HG03575 (cell line): Measurements from ENCODE around the gene HSPA12B.
"Not testable (repeated sequence)": the region's sequence is repeated elsewhere in the genome, so short reads cannot be mapped to it uniquely, and the experiment has no call there.

Experiments used
- ATAC-seq: cut with Tn5 transposase; IDR thresholded peaks from one replicate; pipeline ENCODE4 v1.9.1; 2021; ENCODE audit not compliant: unreplicated experiment, insufficient number of reproducible peaks, low FRiP score; ENCODE audit errors: extremely low read depth

HSPA12B gene

DNA sequence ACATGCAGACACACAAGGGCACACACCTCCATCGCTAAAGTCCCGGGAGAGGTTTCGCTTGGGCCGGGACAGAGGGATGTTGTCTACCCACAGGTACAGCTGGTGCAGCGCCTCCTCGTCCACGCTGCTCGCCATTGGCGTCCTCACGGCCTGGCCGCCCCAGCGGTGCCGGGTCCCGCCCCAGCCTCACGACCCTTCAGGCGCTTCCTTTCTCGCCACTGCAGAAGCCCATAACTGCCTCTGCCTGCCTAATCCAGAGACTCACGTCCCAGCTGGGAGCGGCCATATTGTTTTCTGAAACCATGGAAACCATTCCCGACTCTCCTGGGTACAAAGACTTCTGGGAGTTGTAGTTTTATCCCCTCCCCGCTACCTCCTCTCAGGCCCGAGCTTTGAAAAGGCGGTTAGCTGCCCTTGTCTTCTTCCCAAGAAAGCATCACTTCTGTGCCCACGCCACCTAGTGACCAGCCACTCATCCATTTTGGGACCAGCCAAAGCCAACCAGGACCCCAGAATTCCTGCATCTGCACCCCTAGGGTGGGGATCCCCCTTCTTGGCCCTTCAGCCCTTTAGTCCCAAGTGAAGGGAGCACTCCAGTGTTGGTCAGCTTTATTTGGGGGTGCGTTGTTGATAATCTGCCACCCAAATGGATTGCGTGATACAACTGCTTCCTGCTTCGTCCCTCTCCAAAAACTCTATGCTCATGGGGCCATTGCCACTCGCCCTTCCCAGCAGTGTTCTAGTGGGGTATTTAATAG is 48.8 kb downstream of the HSPA12B start, which contains the start of gene SPEF1:
Gene SPEF1, minus strand, starts transcription at position 296 of the 758 bp plus-strand sequence. Its CDS starts 161 bp downstream, at position 135.
- no peak for ATAC-seq

DNA sequence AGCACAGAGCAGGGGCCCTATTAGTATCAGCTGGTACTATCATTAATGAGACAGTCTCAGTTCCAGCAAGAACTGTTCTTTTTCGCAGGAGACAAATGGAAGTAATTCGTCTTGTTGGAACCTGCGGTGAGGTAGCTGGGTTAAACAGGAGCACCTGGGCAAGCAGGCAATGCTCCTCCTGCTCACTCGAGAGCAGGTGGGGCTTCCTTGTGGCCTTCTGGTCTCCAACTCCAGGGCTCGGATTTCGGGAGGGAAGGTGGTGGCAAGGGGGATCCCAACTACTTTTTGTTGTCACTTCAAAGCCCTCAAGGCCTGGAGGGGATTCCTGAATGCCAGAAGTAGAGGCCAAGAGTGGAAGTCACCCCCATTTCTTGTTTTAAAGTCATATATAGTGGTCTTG is 50.1 kb downstream of the HSPA12B start:
- no peak for ATAC-seq

DNA sequence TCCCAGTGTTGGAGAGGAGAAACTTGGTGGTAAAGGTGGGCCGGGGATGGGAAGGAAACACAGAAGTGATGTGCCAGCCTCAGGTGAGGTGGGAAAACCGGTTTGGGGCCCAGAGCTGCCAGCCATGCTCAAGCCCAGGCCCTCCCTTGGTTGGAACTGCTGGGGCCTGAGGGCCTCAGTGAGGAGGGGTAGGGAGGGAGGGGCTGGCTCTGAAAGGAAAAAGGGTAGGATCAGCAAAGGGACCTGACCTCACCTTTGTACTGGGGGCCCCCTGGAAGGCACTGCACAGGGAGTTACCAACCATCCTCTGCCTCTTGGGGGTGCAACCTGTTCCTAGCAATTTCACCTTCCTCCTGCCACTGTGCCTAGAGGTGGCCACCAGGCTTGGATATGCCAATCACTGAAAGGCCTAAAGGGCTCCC is 50.6 kb downstream of the HSPA12B start:
- no peak for ATAC-seq

DNA sequence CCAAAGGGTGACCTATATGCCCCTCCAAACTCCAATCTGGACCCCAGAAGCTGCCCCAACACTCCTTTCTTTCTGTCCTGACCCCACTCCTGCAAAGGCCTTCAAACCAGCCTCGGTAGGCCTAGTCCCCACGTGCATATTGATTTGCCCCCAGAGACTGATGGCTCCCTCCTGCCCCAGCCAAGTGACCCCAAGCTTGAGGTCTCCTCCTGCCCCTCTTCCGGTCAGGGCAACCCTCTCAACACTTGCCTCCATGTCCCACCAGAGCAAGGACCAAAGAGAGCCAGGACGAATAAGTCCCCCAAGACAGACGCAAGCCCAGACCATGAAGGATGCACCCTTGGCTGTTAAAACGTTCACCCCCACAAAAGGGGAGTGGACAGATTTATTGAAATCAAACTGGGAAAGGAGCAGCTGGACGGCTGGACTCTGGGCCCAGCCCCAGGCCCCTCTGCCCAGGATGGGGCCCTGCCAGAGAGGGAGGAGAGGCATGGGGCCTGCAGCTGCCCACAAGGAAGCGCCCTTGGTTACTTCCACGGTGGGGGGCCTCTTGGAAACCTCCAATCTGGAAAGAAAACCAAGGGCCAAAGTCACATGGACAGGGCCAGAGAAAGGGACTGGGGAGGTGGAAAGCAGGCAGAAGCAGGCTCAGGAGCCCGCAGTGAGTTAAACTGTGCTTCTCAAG is 51.2 kb downstream of the HSPA12B start:
- ATAC-seq: no peak

DNA sequence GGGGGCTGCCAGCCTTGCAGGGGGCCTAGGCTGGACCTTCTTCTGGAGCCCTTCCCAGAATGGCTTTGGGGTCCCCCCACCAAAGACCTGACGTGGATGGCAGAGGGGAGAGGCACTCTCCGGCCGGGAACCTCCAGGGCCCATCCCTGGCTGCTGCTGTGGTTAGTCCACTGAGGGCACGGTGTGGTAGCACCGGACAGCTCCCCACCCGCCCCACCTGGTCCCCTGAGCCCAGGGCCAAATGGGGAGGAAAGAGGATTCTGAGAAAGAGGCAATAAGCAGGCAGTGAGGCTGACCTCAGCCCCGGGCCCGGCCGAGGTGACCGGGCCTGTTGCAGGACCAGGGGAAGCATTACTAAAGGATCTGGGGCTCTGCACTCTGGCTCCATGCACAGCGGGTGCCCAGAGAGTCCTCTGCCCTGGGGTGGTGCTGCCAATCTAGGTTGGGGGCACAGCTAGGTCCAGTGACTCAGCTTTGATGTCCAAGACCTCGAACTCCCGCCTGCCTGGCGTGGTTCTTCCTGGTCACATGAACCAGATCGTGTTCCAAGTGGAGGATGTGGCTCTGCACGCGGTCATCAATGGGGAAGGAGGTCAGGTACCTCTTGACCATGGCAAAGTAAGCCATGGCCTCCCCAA is 51.9 kb downstream of the HSPA12B start:
- no peak for ATAC-seq

DNA sequence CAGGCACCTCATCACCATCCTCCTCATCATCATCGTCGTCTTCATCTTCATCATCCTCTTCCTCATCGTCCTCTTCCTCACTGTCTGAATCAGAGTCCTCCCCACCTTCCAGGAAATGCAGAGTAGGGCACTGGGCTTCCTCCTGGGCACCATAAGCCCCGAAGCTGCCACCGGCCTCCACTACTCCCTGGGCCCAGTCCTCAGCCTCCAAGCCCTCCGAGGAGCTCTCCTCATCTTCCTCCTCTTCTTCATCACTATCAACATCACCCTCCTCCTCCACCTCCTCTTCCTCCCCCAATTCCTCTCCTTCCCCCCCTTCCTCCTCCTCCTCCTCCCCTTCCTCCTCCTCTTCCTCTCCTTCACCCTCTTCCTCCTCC is 52.4 kb downstream of the HSPA12B start:
- ATAC-seq: no peak

DNA sequence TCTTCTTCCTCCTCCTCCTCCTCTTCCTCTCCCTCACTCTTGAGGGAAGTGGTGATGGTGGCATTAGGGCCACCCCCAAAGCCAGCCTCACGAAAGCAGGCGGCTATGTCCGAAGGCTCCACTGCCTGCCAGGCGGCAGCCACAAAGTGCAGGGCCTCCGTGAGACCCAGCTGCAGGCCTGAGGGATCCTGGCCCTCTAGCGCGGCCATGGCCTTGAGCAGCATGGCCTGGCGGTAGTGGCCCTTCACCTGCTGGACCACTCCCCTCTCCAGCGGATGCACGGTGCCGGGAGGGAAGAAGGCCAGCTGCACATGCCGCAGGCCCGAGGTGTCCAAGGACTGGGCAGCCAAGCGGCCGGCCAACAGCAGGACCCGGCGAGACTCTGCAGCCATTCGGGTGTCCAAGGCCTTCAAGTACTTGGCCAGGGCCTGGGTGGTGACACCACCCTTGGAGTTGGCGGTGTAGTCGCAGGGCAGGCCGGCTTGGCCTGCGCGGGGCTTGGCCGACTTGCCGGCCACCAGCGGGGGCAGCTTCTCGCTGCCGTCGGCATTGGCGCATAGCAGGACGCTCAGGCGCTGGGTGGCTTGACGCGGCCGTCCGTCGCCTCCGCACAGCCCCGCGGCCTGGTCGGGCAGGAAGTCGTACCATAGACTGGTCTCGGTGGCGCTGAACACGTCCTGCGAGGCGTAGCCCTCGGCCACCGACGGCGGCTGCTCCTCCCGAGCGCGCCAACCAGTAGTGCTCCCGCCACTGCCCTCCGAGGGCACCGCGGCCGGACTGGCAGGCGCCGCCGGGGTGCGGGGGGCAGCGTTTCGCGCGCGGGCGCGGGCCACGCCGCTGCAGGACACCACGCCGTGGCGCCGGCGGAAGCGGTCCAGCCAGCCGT is 53.0 kb downstream of the HSPA12B start:
- no peak for ATAC-seq

DNA sequence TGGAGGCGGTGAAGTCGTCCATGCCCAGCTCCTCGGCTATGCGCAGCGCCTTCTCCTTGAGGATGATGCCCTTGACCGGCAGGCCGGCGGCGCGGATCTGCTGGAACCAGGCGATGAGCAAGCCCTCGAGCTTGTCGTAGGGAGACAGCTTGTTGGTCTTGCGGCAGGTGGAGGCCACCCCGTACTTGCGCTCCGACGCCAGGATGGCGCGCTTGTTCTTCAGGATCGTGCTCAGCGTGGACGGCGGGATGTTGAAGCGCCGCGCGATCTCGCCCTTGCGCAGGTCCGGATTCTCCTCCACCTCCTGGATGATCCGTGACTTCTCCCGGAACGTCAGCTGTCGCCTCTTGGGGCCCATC is 53.6 kb downstream of the HSPA12B start:
- no peak for ATAC-seq

DNA sequence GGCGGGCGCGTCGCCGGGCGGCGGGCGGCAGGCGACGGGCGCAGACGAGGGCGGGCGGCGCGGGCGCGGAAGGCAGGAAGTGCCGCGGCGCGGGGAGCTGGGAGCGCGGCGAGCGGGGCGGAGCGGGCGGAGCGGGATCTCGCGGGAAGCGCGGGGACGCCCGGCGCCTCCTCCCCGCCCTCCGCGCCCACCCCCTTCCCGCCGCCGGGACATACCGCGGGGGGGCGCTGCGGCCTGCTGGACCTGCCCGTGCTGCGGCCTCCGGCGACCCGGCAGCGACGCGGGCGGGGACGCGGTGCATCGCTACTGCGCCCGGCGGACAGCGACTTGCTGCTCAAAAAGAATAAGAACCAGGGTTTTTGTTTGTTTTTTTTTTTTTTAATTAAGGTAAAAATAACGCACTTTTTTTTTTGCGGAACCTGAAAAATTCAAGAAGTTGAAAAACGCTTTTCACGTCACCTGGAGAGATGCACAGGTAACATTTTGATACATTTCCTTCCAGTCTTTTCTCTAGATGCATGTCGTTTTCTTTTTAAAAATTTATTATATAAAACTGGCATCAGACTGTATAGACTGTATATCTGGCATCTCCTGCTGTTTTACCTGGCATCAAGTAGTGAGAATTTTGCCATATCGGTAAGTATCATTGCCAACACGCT is 54.3 kb downstream of the HSPA12B start, which contains the start of gene CENPB:
Gene CENPB, minus strand, starts transcription at position 76 of the 659 bp plus-strand sequence. CDS start 257 bp downstream, outside the sequence.
- no peak for ATAC-seq

DNA sequence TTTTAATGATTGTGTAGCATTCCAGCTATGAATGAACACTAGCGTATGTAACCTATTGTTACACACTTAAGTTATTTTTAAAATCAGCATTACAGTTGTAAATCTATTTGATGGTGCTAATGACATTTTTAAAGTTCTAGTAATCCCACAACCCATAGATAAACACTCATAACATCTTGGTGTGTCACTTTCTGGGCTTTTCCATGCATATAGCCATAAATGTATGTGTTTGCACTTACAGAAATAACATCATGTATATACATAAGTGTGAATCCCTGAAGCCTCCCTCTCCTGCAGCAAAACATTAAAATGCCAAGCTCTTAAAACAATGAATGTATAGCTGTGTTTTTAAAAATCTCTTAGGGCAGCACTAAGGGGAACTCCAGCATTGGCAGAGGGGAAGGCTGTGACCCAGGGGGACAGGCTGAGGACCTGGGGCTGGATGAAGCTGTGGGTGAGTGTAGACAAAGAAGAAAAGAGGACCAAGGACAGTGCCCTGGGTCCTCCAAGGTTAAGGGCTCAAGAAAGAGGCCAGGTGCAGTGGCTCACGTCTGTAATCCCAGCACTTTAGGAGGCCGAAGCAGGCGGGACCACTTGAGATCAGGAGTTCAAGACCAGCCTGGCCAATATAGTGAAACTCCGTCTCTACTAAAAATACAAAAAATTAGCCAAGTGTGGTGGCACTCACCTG is 55.0 kb downstream of the HSPA12B start:
- ATAC-seq: no peak

DNA sequence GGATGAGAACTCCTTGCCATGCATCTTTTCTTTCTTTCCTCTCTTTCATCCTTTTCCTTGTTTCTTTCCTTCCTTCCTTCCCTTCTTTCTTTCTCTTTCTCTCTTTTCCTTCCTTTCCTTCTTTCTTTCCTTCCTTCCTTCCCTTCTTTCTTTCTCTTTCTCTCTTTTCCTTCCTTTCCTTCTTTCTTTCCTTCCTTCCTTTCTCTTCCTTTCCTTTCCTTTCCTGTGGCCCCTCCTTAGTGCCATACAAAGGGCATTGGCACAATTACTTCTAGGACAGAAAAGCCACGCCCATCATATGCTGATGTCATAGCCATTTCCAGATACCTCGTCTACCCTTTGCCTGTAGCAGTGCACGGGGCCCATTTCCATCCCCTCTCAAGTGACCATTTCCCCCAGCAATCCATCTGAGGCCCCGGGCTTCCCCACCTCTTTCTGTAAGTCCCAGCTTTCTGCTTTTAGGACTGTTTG is 56.2 kb downstream of the HSPA12B start:
- ATAC-seq: no peak

DNA sequence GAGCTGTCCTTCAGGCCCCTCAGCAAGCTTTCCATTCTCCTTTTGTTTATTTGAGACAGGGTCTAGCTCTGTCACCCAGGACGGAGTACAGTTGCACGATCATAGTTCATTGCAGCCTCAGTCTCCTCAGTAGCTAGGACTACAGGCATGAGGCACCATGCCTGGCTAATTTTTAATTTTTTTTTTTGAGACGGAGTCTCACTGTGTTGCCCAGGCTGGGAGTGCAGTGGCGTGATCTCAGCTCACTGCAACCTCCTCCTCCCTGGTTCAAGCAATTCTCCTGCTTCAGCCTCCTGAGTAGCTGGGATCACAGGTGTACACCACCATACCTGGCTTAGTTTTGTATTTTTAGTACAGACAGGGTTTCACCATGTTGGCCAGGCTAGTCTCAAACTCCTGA is 56.7 kb downstream of the HSPA12B start:
- not testable (repeated sequence) for ATAC-seq

DNA sequence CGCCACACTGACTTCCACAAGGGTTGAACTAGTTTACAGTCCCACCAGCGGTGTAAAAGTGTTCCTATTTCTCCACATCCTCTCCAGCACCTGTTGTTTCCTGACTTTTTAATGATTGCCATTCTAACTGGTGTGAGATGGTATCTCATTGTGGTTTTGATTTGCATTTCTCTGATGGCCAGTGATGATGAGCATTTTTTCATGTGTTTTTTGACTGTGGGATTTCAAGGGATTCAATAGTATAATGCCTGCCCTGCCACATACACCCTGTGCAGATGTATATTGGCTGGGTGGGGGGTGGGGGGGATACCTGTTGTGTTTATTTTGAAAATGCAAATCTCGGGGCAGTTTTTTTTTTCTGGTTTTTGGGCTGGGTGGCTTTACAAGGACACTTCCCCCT is 61.7 kb downstream of the HSPA12B start:
- ATAC-seq: not testable (repeated sequence)

DNA sequence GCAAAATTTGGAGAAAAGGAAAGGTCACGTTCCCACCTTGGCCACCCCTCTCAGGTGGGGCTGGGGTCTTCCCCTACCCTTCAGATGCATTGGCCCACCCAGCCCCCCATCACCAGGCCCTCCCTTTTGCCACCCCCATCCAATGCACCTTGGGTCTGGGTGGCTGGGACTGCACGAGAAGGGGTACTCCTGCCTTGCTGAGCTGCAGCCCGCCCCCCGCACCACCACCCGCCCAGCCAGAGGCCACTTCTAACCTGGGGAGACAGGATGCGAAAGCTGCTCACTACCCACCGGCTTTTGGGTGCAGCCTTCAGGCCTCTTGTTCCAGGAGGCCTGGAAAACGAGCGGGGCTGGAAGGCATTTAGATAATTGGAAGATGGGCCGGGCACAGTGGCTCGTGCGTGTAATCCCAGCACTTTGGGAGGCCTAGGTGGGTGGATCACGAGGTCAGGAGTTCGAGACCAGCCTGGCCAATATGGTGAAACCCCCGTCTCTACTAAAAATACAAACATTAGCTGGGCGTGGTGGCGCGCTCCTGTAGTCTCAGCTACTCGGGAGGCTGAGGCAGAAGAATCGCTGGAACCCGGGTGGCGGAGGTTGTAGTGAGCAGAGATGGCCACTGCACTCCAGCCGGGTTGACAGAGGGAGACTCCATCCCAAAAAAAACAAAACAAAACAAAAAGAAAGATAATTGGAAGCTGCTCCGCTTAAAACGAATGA is 62.4 kb downstream of the HSPA12B start:
- ATAC-seq: no peak

DNA sequence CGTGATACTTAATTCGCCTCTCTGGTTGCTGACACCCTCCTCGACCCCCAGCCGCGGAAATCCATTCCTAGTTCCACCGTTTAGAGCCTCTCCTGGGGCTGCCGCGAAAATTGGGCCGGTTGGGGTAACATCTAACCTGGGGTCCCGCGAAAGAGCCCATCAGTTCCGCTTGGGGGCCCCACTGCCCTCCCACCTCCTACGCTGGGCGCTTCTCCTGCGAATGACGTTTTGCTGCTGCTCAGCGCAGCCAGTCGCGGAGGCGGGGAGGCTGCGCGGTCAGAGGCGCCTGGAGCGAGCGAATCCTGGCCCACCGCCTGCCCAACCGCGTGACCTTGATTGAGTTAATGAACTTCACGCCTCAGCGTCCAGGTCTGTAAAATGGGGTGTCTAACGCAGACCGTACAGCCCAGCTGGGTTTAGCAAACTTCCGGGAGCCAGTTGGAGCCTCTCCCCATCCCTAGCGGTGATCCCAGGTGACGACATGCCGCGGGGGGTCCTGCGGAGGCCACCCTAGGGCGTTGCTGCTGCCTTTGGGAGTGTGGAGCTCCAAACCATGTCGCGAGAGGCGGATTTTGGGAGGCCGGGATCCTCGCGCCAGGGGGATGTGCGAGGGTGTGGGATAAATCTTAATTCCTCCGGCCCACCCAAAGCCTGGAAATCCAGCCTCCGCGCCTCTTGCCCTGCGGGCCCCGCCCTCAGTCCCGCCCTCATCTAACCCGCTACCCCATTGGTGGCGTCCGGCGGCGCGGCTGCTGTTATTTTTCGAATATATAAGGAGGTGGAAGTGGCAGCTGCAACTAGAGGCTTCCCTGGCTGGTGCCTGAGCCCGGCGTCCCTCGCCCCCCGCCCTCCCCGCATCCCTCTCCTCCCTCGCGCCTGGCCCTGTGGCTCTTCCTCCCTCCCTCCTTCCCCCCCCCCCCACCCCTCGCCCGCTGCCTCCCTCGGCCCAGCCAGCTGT is 63.3 kb downstream of the HSPA12B start, which contains the start of gene CDC25B:
Gene CDC25B, plus strand, starts transcription at position 800 of the 958 bp plus-strand sequence. CDS start 222 bp downstream, outside the sequence.
- peak; percentile 32 for ATAC-seq
